ENCODE results near the gene SRSF8. TPM values are rescaled to one million over a fixed set of nuclear protein-coding genes. Genes with fewer than 3 reads are reported as not detected.
"Not testable (repeated sequence)": the region's sequence is repeated elsewhere in the genome, so short reads cannot be mapped to it uniquely, and the experiment has no call there.

The SRSF8 gene
- total RNA-seq, 4 donors from 2014 or later: 20.1 to 37.4 (median 22.2) TPM

- TF ChIP-seq POLR2A (IDR thresholded peaks at IDR 0.05) (no peak), CTCF (IDR thresholded peaks at IDR 0.05) (no peak)
- 19 to 58% methylated on average over 2 of the region's 2 CpGs for WGBS, 2 donors
- Histone ChIP-seq H3K4me1 (no peaks in the 10 kb centered on the region), H3K4me3 (no peak overlapping the region), H3K9me3 (no peaks in the 10 kb centered on the region), H3K27me3 (peaks cover 0 to 18% (median 0%) of the 10 kb centered on the region in 4 donors), H3K27ac (no peak overlapping the region), H3K36me3 (no peaks in the 10 kb centered on the region)
- no peak for DNase-seq
- intact Hi-C loops (cut with DNase I): no loop called here
These were observed 31.4 kb upstream of the SRSF8 start for GRCh38 chr11:95035316-95035715.

GRCh38 chr11:95037356-95038035 lies 29.2 kb upstream of the SRSF8 start:
- DNase-seq; H3K36me3 ChIP-seq; H3K4me1 ChIP-seq; intact Hi-C loops (cut with DNase I); H3K9me3 ChIP-seq; H3K27ac ChIP-seq: not testable (repeated sequence)
- H3K27me3 ChIP-seq: peaks cover 0 to 29% (median 0%) of the 10 kb centered on the region in 4 donors
- WGBS, 2 donors: 27 to 59% methylated on average over 3 to 15 of the region's 71 CpGs
- H3K4me3 ChIP-seq: peak overlapping the region; percentile 16 to 56 (median 42)

- Histone ChIP-seq H3K27me3 (peaks cover 0 to 37% (median 0%) of the 10 kb centered on the region in 4 donors), H3K36me3 (no peaks in the 10 kb centered on the region), H3K4me1 (no peaks in the 10 kb centered on the region), H3K4me3 (no peak overlapping the region), H3K27ac (no peak overlapping the region), H3K9me3 (no peaks in the 10 kb centered on the region)
- DNase-seq: no peak
- intact Hi-C loops (cut with DNase I): no loop called here
- TF ChIP-seq POLR2A (IDR thresholded peaks at IDR 0.05): no peak
- TF ChIP-seq CTCF (IDR thresholded peaks at IDR 0.05): no peak
- WGBS, 2 donors: 92 to 100% methylated on average over 1 of the region's 1 CpG
These were observed 24.5 kb upstream of the SRSF8 start for GRCh38 chr11:95042239-95042638.

GRCh38 chr11:95042906-95043305 lies 23.8 kb upstream of the SRSF8 start:
- Histone ChIP-seq H3K27me3 (peaks cover 0 to 31% (median 0%) of the 10 kb centered on the region in 4 donors), H3K9me3 (no peaks in the 10 kb centered on the region), H3K4me1 (no peaks in the 10 kb centered on the region), H3K4me3 (no peak overlapping the region), H3K36me3 (no peaks in the 10 kb centered on the region), H3K27ac (no peak overlapping the region)
- DNase-seq: no peak
- no peak for TF ChIP-seq POLR2A (IDR thresholded peaks at IDR 0.05)
- TF ChIP-seq CTCF (IDR thresholded peaks at IDR 0.05): no peak
- 40 to 100% methylated on average over 1 to 3 of the region's 3 CpGs for WGBS, 2 donors
- intact Hi-C loops (cut with DNase I): no loop called here

GRCh38 chr11:95044010-95044409 lies 22.7 kb upstream of the SRSF8 start:
- no peaks in the 10 kb centered on the region for H3K36me3 ChIP-seq
- DNase-seq: no peak
- WGBS, 2 donors: 49 to 53% methylated on average over 4 of the region's 4 CpGs
- H3K27me3 ChIP-seq: peaks cover 0 to 27% (median 0%) of the 10 kb centered on the region in 4 donors
- no peaks in the 10 kb centered on the region for H3K9me3 ChIP-seq
- TF ChIP-seq POLR2A (IDR thresholded peaks at IDR 0.05) (no peak), CTCF (IDR thresholded peaks at IDR 0.05) (no peak)
- intact Hi-C loops (cut with DNase I): no loop called here
- no peak overlapping the region for H3K27ac ChIP-seq
- no peak overlapping the region for H3K4me3 ChIP-seq
- no peaks in the 10 kb centered on the region for H3K4me1 ChIP-seq

GRCh38 chr11:95045812-95046211 lies 20.9 kb upstream of the SRSF8 start:
- Histone ChIP-seq H3K4me1 (no peaks in the 10 kb centered on the region), H3K27ac (no peak overlapping the region), H3K9me3 (no peaks in the 10 kb centered on the region), H3K27me3 (peaks cover 0 to 35% (median 0%) of the 10 kb centered on the region in 4 donors), H3K4me3 (no peak overlapping the region), H3K36me3 (no peaks in the 10 kb centered on the region)
- no peak for DNase-seq
- no peak for TF ChIP-seq CTCF (IDR thresholded peaks at IDR 0.05)
- TF ChIP-seq POLR2A (IDR thresholded peaks at IDR 0.05): no peak
- intact Hi-C loops (cut with DNase I): no loop called here

- 60 to 81% methylated on average over 1 to 3 of the region's 3 CpGs for WGBS, 2 donors
- H3K9me3 ChIP-seq; H3K4me1 ChIP-seq; intact Hi-C loops (cut with DNase I); H3K36me3 ChIP-seq; DNase-seq; H3K4me3 ChIP-seq; H3K27ac ChIP-seq: not testable (repeated sequence)
- H3K27me3 ChIP-seq: peaks cover 0 to 32% (median 0%) of the 10 kb centered on the region in 4 donors
These were observed 17.6 kb upstream of the SRSF8 start, which contains the start of gene KDM4F for GRCh38 chr11:95049122-95049521. Gene KDM4F (plus strand): TSS chr11:95049422.
